ENCODE data around the gene DLG1.

The DLG1 gene

DNA sequence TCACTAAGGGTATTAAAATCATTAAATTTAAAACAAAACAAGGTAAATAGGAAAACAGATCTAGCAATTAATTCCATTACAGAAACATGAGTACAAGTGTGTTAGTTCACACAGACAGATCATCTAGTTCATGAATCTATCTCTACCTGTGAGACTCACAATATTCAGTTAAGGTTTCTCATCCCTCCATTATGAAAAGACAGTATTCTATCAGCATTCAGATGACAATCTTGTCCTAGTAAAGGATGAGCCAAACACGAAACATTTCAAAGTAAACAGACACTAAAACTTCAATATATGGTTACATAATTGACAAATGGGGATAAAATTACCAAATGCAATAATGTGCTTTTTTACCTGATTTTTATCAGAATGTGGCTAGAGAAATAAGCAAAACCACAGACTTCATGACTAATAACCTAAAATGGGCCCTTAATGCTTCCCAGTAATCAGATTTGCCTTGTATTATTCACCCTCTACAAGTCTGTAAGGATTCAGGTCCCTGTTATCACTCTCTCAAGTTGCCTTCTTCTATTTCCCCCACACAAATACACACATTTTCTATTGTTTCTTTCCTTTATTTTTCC is 126.8 kb downstream of the DLG1 start:
- DNase-seq (ENCODE audit: low spot score), result no peak

DNA sequence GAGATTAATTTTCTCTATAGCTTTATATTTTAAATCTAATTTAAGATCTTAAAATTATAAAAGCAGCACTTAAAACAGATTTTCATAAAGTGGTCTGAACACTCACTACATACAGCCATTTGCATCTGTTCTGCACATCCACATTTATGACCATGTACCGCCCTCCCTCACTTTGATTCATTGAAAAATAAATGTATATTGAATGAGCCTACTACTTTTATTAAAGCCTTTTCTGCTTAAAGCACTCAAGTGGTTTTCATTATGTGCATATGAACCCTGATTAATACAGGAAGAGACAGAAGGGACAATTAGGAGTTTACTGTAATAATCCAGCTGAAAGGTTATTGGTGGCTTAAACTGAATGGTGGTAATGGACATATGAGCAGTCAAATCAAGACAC is 129.4 kb downstream of the DLG1 start:
- no peak for DNase-seq (ENCODE audit: low spot score)

DNA sequence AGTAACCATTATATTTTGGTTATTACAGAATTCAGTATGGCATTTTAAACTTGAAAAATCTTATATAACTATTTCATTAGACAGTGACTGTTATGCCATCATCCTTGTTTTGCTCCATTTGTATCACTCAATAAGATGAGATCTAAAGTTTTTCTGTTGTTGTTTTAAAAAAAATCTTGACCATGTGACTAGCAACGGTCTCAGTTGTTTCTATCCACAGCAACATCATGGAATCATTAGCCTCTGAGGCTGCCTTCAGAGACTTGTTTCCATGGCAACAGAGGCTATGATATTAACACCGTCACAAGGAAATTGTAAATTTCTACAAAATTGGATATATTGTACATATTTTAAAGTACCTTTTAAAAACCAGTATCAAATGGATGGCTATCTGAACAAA is 129.8 kb downstream of the DLG1 start:
- DNase-seq (ENCODE audit: low spot score), result no peak

DNA sequence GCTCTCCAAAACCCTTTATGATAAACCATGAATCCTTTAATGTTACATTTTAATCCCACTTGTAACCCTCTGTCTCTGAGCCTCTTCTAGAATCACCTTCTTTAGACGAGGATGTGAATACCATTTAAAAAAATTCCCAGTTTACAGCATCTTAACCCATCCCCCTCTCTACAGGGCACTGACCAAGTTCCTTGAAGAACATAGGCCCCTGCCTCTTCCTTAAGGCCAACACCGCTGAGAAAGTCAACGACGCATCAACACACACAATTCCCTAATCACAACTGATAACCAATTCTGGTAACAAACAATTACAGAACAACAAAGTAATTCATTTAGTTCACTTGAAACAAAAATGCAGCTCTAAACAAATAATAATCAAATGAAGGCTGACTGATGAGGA is 130.3 kb downstream of the DLG1 start:
- no peak for DNase-seq (ENCODE audit: low spot score)

DNA sequence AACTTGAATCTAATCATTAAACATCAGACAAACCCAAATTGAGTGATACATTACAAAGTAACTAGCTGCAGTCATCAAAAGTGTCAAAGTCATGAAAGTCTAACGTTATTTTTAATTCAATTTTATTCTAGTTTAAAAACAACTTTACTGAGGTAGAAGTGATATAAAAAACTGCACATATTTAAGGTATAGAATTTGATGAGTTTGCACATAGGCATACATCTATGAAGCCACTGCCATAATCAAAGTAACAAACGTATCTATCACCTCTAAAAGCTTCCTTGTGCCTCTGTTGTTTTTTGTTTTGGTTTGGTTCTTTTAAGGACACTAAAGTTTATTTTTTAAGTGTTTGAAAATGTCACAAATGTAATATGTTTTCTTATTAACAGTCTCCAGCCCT is 130.9 kb downstream of the DLG1 start:
- DNase-seq (ENCODE audit: low spot score), result no peak

DNA sequence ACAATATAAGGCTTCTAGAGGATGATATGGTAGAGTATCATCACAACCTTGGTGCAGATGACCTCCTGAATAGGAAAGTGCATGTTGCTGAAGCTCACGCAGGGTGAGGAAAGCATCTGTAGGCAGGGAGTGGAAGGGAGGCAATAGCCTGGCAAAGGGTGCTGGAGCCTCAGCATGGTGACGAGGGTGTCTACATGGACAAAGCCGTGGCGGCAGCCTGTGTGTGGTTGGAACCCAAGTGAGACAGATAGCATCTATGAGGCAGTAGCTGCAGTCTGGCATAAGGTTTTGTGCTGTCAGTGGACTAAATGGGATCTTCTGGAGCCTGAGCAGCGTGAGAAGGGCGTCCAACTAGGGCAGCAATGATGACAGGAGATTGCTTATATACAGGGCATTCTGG is 132.5 kb downstream of the DLG1 start:
- no peak for DNase-seq (ENCODE audit: low spot score)

DNA sequence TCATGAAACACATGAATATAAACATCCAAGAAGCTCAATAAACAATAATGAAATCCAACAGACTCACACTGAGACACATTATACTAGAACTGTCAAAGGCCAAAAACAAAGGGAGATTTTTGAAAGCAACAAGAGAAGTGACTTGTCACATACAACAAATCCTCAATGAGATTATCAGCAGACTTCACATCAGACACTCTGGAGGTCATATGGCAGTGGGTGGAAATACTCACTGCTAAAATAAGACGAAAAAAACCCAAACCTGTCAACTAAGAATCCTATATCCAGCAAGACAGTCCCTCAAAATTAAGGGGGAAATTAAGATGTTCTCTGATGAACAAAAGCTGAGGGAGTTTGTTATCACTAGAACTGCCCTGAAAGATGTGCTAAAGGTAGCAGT is 143.4 kb downstream of the DLG1 start:
- no peak for DNase-seq (ENCODE audit: low spot score)

DNA sequence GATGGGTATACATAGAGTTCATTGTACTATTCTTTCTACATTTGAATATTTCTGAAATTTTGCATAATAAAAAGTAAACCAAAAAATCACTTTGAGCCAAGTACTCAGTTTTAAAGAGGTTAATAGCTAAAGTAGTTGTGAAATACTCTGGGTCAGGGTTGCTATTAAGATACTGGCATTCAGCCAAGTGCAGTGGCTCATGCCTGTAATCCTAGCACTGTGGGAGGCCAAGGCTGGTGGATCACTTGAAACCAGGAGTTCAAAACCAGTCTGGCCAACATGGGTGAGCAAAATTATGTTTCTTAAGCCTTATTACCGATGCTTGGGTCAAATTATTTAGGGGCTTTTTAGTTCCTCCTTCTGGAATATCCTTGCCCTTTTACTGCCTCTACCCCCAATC is 146.8 kb downstream of the DLG1 start:
- DNase-seq (ENCODE audit: low spot score), result no peak

DNA sequence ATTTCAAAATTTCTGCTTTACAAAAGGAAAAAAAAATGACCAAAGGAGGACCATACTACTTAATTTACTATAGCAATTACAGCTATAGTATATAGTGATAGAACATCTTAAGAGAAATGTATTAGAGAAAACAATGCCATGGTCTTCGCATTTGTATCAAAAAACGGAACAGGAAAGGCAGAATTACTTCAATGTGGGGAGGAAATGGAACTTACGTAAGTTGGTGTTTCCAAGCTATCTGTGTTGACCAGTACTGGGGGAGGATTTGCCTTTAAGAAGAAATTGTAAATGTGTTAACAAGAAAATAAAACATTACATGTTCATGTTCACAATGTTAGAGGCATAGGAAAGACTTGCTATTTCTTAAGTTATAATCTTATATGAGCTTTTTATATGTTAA is 148.9 kb downstream of the DLG1 start:
- DNase-seq (ENCODE audit: low spot score), result no peak

DNA sequence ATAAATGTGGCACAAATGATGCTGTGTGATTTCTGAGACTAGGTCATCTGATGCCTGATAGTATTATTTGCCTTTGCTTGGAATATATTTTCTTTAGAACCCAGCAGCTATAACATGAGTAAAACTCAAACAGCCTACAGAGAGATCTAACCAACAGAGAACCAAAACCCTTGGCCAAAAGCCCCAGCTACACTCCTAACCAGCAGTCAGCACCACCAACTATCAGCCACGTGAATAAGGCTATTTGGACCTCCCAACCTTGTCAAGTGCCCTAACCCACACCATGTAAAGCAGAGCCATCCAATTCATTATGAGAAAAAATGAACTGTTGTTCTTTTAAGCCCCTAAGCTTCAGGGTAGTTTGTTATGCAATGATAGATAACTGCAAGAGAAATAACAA is 154.2 kb downstream of the DLG1 start:
- DNase-seq (ENCODE audit: low spot score), result no peak

DNA sequence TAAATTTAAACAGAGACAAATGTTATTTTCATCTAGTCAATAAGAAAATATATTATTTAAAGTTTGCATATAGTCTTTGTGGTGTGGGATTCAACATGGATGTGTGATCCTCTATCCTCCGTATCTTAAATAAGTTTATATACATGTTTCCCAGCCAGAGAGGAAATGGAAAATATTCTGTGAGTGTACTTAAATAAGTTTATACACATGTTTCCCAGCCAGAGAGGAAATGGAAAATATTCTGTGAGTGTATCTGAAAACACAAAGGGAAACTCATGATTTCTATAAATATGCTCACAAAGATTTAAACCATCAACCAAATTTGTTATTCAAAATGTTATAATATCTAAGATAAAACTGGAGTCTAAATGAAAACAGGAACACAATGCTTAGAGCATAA is 158.8 kb downstream of the DLG1 start:
- DNase-seq (ENCODE audit: low spot score), result no peak

DNA sequence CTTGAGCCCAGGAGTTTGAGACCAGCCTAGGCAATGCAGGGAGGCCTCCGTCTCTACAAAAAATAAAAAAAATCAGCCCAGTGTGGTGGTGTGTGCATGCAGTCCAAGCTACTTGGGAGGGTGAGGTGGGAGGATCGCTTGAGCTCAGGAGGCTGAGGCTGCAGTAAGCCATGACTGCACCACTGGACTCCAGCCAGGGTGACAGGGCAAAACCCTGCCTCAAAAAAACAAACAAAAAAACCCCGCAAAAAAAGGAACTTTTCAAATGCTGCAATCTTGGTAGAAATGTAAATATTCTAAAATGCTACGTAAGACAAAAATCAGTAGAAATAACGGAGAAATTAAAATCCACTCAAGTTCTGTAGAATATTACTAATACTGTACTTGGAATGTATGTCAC is 160.7 kb downstream of the DLG1 start:
- no peak for DNase-seq (ENCODE audit: low spot score)

DNA sequence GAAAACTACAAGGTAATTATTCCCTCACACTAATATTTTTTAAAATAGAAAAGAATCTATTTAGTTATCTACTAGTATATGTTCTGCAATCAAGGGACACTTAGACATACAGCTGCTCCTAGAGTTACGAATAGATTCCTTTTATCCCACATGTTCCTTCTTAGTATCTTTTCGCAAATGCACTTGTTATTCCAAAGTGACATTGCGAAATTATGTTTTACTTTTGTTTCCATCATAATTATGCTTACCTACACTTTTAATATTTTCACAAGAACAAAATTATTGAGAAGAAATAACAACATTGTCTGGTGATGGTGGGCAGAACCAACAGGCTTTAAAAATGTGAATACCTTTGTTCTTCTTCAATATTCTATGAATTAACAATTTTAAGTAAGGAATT is 161.7 kb downstream of the DLG1 start:
- no peak for DNase-seq (ENCODE audit: low spot score)

DNA sequence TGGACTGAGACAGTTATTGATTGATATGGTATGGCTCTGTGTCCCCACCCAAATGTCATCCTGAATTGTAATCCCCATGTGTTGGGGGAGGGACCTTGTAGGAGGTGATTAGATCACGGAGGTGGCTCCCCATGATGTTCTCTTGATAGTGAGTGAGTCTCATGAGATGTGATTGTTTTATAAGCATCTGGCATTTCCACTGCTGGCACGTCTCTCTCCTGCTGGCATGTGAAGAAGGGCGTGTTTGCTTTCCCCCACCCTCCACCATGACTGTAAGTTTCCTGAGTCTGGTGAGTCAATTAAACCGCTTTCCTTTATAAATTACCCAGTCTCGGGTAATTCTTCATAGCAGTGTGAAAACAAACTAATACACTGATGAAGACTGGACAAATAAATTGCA is 163.2 kb downstream of the DLG1 start:
- no peak for DNase-seq (ENCODE audit: low spot score)

DNA sequence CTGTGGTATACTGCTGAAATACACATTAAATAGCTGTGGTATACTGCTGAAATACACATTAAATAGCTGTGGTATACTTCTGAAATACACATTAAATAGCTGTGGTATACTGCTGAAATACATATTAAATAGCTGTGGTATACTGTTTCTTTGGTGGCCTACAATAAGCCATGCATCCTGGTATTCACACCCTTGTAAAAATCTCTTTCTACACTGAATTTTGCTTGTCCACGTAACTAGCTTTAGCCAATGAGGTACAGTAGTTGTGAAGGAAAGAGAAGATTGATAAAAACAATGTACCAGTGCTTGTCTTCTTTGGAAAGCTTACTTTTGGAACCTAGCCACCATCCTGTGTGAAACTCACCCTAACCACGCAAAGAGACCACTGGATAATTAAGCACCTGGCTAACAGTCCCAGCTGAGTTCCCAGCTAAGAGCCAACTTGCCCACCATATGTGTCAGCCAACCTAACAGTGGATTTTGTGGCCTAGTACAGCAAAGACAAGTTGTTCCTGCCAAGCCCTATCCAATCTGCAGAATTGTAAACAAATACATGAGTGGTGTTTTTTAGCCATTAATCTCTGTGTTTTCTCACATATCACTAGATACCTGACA is 165.4 kb downstream of the DLG1 start:
- no peak for DNase-seq (ENCODE audit: low spot score)

DNA sequence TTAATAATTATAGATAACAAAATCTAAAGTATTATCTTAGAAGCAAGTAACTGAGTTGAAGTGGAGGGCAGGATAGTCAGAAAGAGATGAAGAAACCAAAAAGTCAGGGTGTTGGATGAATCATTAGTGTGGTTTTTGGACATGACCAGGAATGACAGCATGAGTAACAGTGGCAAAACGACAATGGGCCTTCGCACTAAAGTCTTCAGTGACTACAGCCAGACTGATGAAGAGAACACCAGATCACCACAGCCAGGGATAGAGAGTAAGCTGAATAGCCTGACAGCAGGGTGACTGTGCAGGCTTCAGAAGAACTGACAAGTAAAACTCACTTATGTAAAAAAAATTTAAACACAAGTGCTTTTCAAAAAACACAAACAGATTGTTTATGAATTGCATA is 172.8 kb downstream of the DLG1 start:
- DNase-seq (ENCODE audit: low spot score), result no peak

DNA sequence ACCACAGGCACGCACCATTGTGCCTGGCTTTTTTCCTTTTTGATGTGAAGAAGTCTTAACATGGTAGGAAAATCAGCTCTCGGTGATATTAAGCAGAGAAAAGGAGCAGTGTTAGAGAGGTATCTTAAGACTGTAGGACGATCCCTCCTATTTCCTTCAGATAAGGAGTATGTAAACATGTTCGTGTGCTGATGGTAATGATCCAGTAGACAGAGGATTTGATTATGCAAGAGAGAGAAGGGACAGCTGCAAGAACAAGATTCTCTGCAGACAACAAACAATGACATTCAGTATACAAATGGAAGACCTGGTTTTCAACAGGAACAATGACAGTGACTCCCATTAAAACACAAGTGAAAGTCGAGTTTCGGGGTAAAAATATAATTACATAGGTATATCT is 173.7 kb downstream of the DLG1 start:
- DNase-seq (ENCODE audit: low spot score), result no peak

DNA sequence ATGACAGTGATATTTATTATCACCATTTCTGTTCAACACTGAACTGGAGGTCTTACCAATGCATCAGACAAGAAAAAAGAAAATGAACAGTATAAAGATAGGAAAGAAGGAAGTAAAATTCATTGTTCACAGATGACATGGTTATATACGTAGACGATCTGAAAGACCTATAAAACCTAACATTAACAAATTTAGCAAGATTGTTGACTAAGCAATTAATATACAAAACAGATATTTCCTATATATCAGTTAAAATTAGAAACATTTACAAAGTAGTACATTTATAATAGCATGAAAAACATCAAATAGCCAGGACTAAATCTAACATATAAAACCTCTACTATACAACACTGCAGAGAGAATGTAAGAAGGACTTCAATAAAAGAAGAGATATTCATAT is 176.0 kb downstream of the DLG1 start:
- no peak for DNase-seq (ENCODE audit: low spot score)

DNA sequence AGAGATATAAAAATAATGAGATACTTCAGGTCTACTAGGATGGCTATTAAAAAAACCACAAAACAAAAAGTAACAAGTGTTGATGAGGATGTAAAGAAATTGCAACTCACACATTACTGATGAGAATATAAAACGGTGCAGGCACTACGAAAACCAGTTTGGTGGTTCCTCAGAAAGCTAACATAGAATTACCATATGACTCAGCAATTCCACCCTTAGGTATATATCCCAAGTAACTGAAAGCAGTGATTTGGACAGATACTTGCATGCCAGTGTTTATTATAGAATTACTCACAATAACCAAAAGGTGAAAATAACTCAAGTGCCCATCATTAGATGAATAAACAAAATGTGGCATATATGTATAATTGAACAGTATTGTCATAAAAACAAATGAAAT is 181.3 kb downstream of the DLG1 start:
- no peak for DNase-seq (ENCODE audit: low spot score)

DNA sequence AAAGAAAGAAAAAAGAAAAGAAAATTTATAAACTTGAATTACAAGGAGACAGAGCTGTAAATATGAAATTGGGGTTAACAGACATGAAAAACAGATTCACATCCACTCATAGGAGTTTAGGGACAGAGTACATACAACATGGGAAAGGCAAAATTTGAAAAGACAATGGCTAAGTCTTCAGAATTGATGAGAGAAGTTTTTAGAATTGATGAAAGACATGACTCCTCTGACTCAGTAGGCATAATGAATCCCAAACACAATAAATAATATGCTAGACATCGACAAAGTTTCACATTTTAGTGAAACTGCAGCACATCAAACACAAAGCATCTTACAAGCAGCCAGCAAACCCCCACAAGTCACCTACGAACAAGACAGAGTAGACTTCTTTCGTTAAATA is 184.4 kb downstream of the DLG1 start:
- no peak for DNase-seq (ENCODE audit: low spot score)

DNA sequence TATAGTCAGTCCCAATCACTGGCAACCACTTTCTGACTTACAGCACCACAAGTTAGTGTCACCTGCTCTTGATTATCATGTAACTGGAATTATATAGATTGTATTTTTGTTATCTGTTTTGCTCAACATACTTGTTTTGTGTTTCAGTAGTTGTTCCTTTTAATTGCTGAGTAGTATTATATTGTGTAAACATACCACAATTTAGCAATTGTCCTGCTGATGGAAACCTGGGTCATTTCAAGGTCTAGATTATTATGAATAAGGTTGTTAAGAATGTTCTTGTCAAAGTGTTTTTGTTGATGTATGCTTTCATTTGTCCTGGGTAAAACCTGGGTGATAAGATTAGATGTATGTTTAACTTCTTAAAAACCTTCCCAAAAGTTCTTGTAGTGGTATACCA is 186.7 kb downstream of the DLG1 start:
- no peak for DNase-seq (ENCODE audit: low spot score)

DNA sequence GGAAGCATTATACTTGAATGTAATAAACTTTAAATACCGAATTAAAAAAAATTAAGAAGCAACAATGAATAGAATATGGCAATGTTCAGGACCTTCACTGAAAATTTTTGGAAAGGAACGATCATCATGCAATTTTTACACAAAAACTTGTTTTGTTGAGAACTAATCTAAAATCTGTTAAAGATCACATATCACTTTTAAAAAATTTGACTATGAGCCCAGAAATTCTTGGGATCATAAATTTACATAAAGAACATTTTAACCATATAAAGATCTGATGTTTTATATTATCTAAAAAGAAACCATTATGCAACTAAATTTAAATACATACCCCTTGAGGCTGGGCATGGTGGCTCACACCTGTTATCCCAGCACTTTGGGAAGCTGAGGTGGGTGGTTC is 192.6 kb downstream of the DLG1 start:
- DNase-seq (ENCODE audit: low spot score), result no peak

DNA sequence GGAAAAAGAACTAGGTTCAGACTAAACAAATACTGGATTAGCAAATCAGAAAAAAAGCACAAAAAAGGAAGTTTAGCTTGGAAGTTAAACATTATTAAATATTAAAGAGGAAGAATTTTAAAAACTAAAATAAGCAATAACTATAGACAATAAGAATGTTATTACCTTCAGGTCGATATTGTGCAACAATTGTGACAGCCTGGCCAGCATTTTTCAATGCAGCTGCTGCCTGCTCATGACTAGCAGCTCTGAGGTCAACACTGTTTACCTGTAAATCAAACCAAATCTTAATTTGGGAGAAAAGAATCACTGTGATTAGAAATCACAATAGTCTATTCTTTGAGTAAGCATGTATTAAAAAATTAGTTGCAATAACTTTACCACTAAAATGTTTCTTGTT is 193.7 kb downstream of the DLG1 start:
- DNase-seq (ENCODE audit: low spot score), result no peak

DNA sequence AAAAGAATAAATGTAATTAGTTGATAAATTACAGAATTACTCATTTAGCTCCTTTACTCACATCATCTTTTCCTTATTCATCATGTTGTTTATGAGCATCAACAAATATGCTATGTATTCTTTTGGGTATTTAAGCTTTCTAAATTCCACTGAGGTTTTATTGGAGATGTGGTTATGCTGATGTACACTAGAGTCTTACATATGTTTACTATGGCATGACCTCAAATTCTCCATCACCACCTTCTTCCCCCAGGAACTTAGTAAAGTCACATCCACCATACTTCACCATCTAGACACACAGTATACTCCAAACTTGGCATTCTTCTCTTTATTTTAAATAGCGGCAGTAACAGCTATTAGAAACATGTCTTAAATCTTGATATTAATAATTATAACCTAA is 194.6 kb downstream of the DLG1 start:
- no peak for DNase-seq (ENCODE audit: low spot score)

DNA sequence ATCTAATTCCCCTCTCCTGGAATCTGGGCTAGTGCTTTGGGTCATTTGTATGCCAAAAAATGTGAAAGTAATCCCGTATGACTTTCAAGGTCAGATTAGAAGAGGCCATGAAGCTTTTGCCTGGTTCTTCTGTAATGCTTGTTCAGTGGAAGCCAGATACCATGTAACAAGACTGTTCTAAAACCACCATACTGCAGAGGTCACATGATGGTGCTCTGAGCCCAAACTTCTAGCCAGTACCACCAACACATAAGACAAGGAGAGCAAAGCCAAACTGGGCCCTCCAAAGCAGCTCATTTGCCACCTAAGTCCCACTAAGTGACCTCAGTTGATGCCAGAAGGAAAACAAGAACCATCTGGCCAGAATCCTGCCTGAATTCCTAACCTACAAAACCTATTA is 204.5 kb downstream of the DLG1 start:
- DNase-seq (ENCODE audit: low spot score), result no peak
